Endothelial cell of umbilical vein (primary cell): ENCODE data around the gene ZP1. TPM values are rescaled to one million over a fixed set of nuclear protein-coding genes. Genes with fewer than 3 reads are reported as not detected.

Experiments used
- BruUV-seq: library from RNA; stranded (reverse); fragments of 400-500 nt; replicated peaks from 2 replicates; lab custom pipeline; 2021; lab: Mats Ljungman, UMichigan
- CTCF ChIA-PET: fragments of 300-600, 350-600 bp; sonication (Branson Sonifier 250); formaldehyde crosslinking; loops from one replicate; lab custom pipeline; 2021; ENCODE audit warnings: antibody characterized with exemption, inconsistent platforms; lab: Charles Lee
- POLR2A ChIA-PET: fragments of 300-600, 350-600 bp; sonication (Branson Sonifier 250); formaldehyde crosslinking; loops from one replicate; lab custom pipeline; 2021; ENCODE audit warnings: antibody characterized with exemption, inconsistent platforms; lab: Charles Lee
- DNase-seq: peaks from one replicate; pipeline ENCODE4 v3.0.0-alpha.2; 2011; ENCODE audit warnings: low read depth, low spot score
- FAIRE-seq: peaks from 2 replicates; lab custom pipeline; 2011; peaks lifted over from hg19 to GRCh38; lab: Jason Lieb, UNC
- H2AFZ ChIP-seq: 2 replicates; pipeline ENCODE4 v1.6.0; 2012; ENCODE audit warnings: low read depth, low read length, control low read depth, inconsistent platforms
- H3K27ac ChIP-seq: 2 replicates; pipeline ENCODE4 v1.5.1; 2011; ENCODE audit warnings: low read depth, mild to moderate bottlenecking, control low read depth, low read length, moderate library complexity; ENCODE audit not compliant: insufficient read depth
- H3K27me3 ChIP-seq, 2 experiments: 2 replicates each; pipeline versions ENCODE4 v1.6.0 to v1.6.1; 2011; ENCODE audit warnings: low read length in 2 of 2, mixed read lengths in 1 of 2; ENCODE audit not compliant: control insufficient read depth in 2 of 2, insufficient read depth in 2 of 2
- H3K36me3 ChIP-seq, 2 experiments: 2 replicates in 1 of 2; 3 replicates in 1 of 2; pipeline ENCODE4 v1.5.1; 2011; ENCODE audit warnings: low read length in 2 of 2, mild to moderate bottlenecking in 1 of 2, moderate library complexity in 1 of 2; ENCODE audit not compliant: control insufficient read depth in 2 of 2, insufficient read depth in 2 of 2; ENCODE audit errors: extremely low read depth in 1 of 2
- H3K4me1 ChIP-seq: 3 replicates; pipeline ENCODE4 v1.5.1; 2011; ENCODE audit warnings: mild to moderate bottlenecking, low read length; ENCODE audit not compliant: control insufficient read depth, insufficient read depth; ENCODE audit errors: extremely low read depth
- H3K4me2 ChIP-seq: 2 replicates; pipeline ENCODE4 v1.6.1; 2011; ENCODE audit warnings: low read length, control low read depth, mixed read lengths; ENCODE audit not compliant: insufficient read depth
- H3K4me3 ChIP-seq, 3 experiments: fragments of 200-600 bp in 1 of 3; sonication (generic), shearing (Covaris generic) in 1 of 3; replicated peaks in 1 of 3; 2 replicates each; pipeline ENCODE4 v1.5.1; 2011 to 2016; ENCODE audit warnings: control low read depth in 3 of 3, low read length in 3 of 3, mild to moderate bottlenecking in 2 of 3, inconsistent platforms in 1 of 3, low read depth in 1 of 3, moderate library complexity in 1 of 3; ENCODE audit not compliant: insufficient read depth in 1 of 3
- H3K79me2 ChIP-seq: 2 replicates; pipeline ENCODE4 v1.6.0; 2012; ENCODE audit warnings: low read length, inconsistent platforms; ENCODE audit not compliant: control insufficient read depth, insufficient read depth
- H3K9ac ChIP-seq: replicated peaks from 2 replicates; pipeline ENCODE3; 2011; ENCODE audit warnings: low read length, control low read depth; ENCODE audit not compliant: insufficient read depth; ENCODE audit errors: extremely low read depth
- H3K9me1 ChIP-seq: replicated peaks from 3 replicates; pipeline ENCODE4 v1.6.0; 2011; ENCODE audit warnings: mild to moderate bottlenecking, low read length; ENCODE audit not compliant: control insufficient read depth, insufficient read depth; ENCODE audit errors: extremely low read depth
- H3K9me3 ChIP-seq: replicated peaks from 2 replicates; pipeline ENCODE4 v1.5.1; 2012; ENCODE audit warnings: low read length, inconsistent platforms; ENCODE audit not compliant: control insufficient read depth, insufficient read depth
- H4K20me1 ChIP-seq: replicated peaks from 2 replicates; pipeline ENCODE3; 2011; ENCODE audit warnings: mild to moderate bottlenecking, low read length; ENCODE audit not compliant: control insufficient read depth, insufficient read depth; ENCODE audit errors: extremely low read depth
- EZH2 ChIP-seq: IDR thresholded peaks from 2 replicates; pipeline ENCODE4 v1.6.1; 2012; ENCODE audit warnings: borderline replicate concordance, low read depth, mild to moderate bottlenecking, moderate library complexity, low read length, inconsistent platforms; ENCODE audit not compliant: severe bottlenecking
- FOS ChIP-seq: IDR thresholded peaks from 2 replicates; pipeline ENCODE4 v1.6.1; 2011; ENCODE audit warnings: mild to moderate bottlenecking, low read length, moderate library complexity, borderline replicate concordance; ENCODE audit not compliant: insufficient read depth
- GATA2 ChIP-seq: IDR thresholded peaks from 2 replicates; pipeline ENCODE4 v1.7.0; 2011; ENCODE audit warnings: low read depth, mild to moderate bottlenecking, moderate library complexity, mixed read lengths, low read length; ENCODE audit not compliant: insufficient read length, insufficient read depth
- JUN ChIP-seq: IDR thresholded peaks from 2 replicates; pipeline ENCODE4 v1.6.1; 2011; ENCODE audit warnings: borderline replicate concordance, low read depth; ENCODE audit not compliant: insufficient read length, insufficient read depth
- MYC ChIP-seq: IDR thresholded peaks from one replicate; pipeline ENCODE4 v1.6.1; 2011; ENCODE audit warnings: mild to moderate bottlenecking, low read depth, low read length
- POLR2A ChIP-seq: IDR thresholded peaks from 2 replicates; pipeline ENCODE4 v1.6.1; 2012; ENCODE audit warnings: low read depth, mild to moderate bottlenecking, control low read depth, low read length
- POLR2AphosphoS5 ChIP-seq: IDR thresholded peaks from 2 replicates; pipeline ENCODE4 v1.6.1; 2012; ENCODE audit warnings: low read depth, mild to moderate bottlenecking, control low read depth, low read length, moderate library complexity; ENCODE audit not compliant: insufficient read depth
- dilution Hi-C: fragments of 300-500 bp; cut with MboI; formaldehyde crosslinking; loops from one replicate; pipeline ENCODE4 v1.15.0; 2019; ENCODE audit warnings: low sequenced_read_pairs; ENCODE audit not compliant: extremely low pct_ligation_motif_present
- intact Hi-C: fragments of 100-400 bp; cut with micrococcal nuclease; formaldehyde crosslinking; loops from one replicate; pipeline ENCODE4 v1.10.0; 2022
- polyA plus RNA-seq, 4 experiments: library from polyadenylated mRNA; depleted of rRNA in 3 of 4; stranded (reverse) in 3 of 4; unstranded in 1 of 4; fragments of >200 nt; gene quantifications; 2 replicates each; pipeline versions ENCODE4 v1.2.1 to v1.2.3, GENCODE V29; 2011 to 2012; ENCODE audit warnings: missing spikeins in 1 of 4
- total RNA-seq: library from RNA; stranded (reverse); gene quantifications from 2 replicates; pipeline ENCODE4 v1.2.3, GENCODE V29; 2021
- TF ChIP-seq, protein P1 (sequence below): IDR thresholded peaks from 2 replicates; pipeline ENCODE4 v1.6.1; 2011; ENCODE audit not compliant: insufficient read depth, insufficient read length
- TF ChIP-seq, protein P2 (sequence below), 2 donors: IDR thresholded peaks; 1 replicate in 1 of 2; 2 replicates in 1 of 2; pipeline ENCODE4 v1.5.1; 2011; ENCODE audit warnings: low read length in 2 of 2, mild to moderate bottlenecking in 2 of 2, moderate library complexity in 2 of 2, control low read depth in 1 of 2, inconsistent platforms in 1 of 2, low read depth in 1 of 2; ENCODE audit not compliant: insufficient read depth in 1 of 2; ENCODE audit errors: extremely low read depth in 1 of 2

ZP1 gene
- total and polyA plus RNA-seq, 2 donors (not counting 3 experiments of a cell fraction or from before 2014, with no cell fraction given): not detected

DNA sequence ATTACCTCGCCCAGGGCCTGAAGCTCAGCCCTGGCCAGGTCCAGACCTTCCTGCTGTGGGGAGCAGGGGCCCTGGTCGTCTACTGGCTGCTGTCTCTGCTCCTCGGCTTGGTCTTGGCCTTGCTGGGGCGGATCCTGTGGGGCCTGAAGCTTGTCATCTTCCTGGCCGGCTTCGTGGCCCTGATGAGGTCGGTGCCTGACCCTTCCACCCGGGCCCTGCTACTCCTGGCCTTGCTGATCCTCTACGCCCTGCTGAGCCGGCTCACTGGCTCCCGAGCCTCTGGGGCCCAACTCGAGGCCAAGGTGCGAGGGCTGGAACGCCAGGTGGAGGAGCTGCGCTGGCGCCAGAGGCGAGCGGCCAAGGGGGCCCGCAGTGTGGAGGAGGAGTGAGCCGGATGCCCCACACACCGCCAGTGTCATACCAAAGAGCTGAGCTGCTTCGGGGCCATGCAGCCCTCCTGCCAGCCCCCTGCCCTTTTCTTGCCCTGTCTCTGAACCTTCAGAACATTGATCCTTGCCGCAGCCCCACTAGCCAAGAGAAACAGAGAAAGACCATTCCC is 54.5 kb downstream of the ZP1 start:
- BruUV-seq: no TSS peak

More for the DNA sequence above, 54.5 kb downstream of the ZP1 start:
- H3K4me2 ChIP-seq: no peak overlapping the region
- no peak overlapping the region for H3K27ac ChIP-seq
- H3K9me1 ChIP-seq: no peaks in the 10 kb centered on the region
- H2AFZ ChIP-seq: no peak overlapping the region
- ChIA-PET POLR2A (no interaction called here), CTCF (interaction anchor here (0.9 kb wide), 1 partner anchor 22 kb away, joined by 5 read pairs; no protein-coding TSS in a partner anchor)
- no peak overlapping the region for H3K9ac ChIP-seq
- H3K79me2 ChIP-seq: peaks cover 28% of the 10 kb centered on the region
- no peaks in the 10 kb centered on the region for H3K27me3 ChIP-seq
- FAIRE-seq: no peak
- DNase-seq: no peak
- no peaks in the 10 kb centered on the region for H3K9me3 ChIP-seq
- H3K4me1 ChIP-seq: peaks cover 31% of the 10 kb centered on the region
- intact Hi-C loops: no loop called here
- H3K36me3 ChIP-seq: peaks cover 3 to 21% of the 10 kb centered on the region in 2 experiments
- H4K20me1 ChIP-seq: no peaks in the 10 kb centered on the region
- no peak overlapping the region for H3K4me3 ChIP-seq
- TF ChIP-seq POLR2AphosphoS5 (no peak), GATA2 (no peak), EZH2 (no peak), MYC (no peak), JUN (no peak), FOS (no peak), POLR2A (no peak)
- TF ChIP-seq, protein P1, sequence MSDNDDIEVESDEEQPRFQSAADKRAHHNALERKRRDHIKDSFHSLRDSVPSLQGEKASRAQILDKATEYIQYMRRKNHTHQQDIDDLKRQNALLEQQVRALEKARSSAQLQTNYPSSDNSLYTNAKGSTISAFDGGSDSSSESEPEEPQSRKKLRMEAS: no peak
- TF ChIP-seq, protein P2, sequence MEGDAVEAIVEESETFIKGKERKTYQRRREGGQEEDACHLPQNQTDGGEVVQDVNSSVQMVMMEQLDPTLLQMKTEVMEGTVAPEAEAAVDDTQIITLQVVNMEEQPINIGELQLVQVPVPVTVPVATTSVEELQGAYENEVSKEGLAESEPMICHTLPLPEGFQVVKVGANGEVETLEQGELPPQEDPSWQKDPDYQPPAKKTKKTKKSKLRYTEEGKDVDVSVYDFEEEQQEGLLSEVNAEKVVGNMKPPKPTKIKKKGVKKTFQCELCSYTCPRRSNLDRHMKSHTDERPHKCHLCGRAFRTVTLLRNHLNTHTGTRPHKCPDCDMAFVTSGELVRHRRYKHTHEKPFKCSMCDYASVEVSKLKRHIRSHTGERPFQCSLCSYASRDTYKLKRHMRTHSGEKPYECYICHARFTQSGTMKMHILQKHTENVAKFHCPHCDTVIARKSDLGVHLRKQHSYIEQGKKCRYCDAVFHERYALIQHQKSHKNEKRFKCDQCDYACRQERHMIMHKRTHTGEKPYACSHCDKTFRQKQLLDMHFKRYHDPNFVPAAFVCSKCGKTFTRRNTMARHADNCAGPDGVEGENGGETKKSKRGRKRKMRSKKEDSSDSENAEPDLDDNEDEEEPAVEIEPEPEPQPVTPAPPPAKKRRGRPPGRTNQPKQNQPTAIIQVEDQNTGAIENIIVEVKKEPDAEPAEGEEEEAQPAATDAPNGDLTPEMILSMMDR (IDR thresholded peaks at IDR 0.05; ENCODE audit: extremely low read depth in 1 of 2, insufficient read depth in 1 of 2, low read depth in 1 of 2, low read length in 2 of 2): no peak
- dilution Hi-C loops: no loop called here
